ENCODE data around the gene EXOG.

EXOG gene

GRCh38 chr3:38469852-38470251, 26.3 kb upstream of the EXOG start:
- no peak overlapping the region for H3K27ac ChIP-seq
- no peak overlapping the region for H3K4me3 ChIP-seq

- no peak overlapping the region for H3K27ac ChIP-seq
- H3K4me3 ChIP-seq, result no peak overlapping the region
These were observed 24.8 kb upstream of the EXOG start for GRCh38 chr3:38471260-38471857.

DNA sequence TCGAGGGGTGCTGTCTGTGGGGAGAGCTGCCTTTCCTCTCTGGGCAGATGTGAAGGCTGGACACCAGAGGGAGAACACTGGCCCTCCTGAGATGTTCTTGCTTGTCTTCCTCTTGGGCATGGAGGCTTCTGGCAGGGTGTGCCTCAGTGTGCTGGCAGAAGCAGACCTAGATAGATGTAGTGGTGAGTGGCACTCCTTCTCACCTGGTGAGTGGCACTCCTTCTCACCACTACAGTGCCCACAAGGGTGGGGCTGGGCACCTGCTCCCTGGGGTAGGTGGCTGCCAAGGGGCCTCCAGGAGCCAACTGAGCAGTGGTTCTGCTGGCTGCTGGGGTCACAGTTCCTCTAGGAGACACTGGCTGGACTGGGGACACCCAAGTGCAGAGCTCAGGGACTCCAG, 23.8 kb upstream of the EXOG start:
- H3K27ac ChIP-seq, result no peak overlapping the region
- no peak overlapping the region for H3K4me3 ChIP-seq

- Histone ChIP-seq H3K4me3 (no peak overlapping the region), H3K27ac (no peak overlapping the region)
These were observed 22.9 kb upstream of the EXOG start for GRCh38 chr3:38473229-38473628.

DNA sequence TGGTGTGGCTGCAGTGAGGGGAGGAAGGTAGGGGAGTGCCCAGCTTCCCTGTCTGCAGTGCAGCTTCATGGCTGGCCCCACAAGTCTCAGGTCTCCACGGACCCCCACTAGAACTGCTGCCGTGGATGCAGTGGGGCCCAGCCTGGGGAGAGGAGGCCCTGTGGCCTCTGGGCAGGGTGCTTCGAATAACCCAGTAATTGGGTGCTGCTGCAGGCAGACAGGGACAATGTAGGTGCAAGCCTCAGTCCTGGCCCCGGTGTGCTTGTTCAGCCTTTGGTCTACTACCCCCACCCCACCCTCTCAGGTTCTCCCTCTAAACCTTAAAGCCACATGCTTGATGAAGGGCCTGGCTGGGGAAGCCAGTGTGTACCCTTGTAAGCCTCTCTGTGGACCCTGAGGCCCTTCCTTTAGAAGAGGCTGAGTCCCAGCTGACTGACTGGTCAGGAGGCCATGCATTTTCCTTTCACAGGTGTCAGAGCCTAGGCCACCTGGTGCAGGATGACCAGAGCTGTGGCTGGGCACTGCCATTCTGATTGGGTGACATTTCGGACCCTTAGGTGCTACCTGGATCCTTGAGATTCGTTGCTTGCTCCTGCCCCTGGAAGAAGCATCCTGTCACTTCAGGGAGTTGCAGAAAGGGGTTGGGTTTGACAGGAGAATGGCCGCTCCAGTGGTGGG, 21.1 kb upstream of the EXOG start:
- H3K27ac ChIP-seq, result no peak overlapping the region
- no peak overlapping the region for H3K4me3 ChIP-seq

- H3K4me3 ChIP-seq, result no peak overlapping the region
These were observed 20.4 kb upstream of the EXOG start for GRCh38 chr3:38475716-38476115.

DNA sequence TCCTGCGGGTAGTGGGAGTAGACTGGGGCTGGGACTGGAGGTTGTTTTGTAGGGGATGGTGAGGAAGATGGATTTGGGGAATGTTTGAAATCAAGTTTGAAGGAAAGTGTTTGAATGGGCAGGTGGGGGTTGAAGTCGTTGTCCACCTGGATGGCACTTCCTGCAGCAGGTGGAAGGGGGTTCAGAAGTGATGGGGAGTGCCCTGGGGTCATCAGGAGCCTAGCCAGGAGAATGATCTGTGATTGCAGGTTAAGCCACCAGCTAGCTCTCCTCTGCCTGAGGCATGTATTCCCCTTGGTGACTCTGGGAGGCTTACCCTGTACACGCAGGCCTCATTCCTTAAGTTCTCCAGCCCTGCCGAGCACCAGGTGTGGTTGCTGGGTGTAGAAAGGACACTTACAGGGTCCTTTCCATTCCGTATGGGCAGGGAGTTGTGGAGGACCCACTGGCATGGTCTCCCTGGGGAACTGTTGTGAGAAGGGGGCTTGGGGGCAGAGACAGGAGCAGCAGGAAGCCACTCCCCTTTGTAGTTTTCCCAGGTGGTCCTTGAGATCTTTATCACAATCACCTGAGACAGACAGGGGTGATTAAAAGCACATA, 19.9 kb upstream of the EXOG start:
- Histone ChIP-seq H3K4me3 (no peak overlapping the region), H3K27ac (no peak overlapping the region)

More at GRCh38 chr3:38475716-38476115, 20.4 kb upstream of the EXOG start:
- no peak overlapping the region for H3K27ac ChIP-seq

DNA sequence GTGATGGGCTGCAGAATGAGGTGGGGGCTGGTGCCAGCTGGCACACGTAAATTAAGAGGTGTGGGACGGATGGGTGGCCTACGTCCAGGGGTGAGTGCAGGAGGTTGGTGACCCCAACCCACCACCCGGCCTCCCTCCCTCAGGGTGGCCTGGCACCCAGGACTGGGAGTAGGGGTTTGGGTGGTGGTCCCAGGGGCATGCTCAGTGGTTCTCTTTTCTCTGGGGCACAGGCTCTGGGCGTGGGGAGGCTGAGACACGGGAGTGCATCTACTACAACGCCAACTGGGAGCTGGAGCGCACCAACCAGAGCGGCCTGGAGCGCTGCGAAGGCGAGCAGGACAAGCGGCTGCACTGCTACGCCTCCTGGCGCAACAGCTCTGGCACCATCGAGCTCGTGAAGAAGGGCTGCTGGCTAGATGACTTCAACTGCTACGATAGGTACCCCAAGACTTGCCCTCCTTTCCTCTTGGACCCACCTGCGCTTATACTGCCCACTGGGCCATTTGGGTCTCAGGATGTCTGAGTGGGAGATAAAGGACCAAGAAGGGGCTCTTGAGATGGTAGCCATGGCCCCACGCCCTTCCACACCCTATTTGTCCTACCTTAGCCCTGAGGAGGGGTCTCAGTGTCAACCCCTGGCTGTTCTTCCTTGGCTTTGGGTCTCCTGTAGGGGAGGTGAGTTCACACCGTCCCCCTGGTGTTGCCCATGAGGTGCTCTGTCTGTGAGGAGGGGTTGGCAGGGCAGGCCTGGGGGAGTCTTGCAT, 18.9 kb upstream of the EXOG start:
- Histone ChIP-seq H3K4me3 (no peak overlapping the region), H3K27ac (no peak overlapping the region)

GRCh38 chr3:38477839-38478450, 18.2 kb upstream of the EXOG start:
- no peak overlapping the region for H3K27ac ChIP-seq

DNA sequence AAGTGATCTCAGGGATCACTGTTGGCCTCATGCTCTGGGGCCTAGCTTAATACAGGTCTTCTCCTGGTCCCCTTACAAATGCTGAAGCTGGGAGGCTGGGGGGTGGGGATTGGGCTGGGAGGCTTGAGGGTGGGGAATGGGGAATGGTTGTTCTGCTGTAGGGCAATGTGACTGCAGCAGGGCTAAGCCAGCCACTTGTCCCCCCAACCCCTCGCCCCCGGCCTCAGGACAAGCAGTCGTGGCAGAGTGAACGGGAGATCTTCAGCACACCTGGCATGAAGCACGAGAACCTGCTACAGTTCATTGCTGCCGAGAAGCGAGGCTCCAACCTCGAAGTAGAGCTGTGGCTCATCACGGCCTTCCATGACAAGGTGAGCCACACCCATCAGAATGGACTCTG, 17.2 kb upstream of the EXOG start:
- H3K4me3 ChIP-seq, result no peak overlapping the region
- no peak overlapping the region for H3K27ac ChIP-seq

More at GRCh38 chr3:38477839-38478450, 18.2 kb upstream of the EXOG start:
- H3K4me3 ChIP-seq, result no peak overlapping the region

DNA sequence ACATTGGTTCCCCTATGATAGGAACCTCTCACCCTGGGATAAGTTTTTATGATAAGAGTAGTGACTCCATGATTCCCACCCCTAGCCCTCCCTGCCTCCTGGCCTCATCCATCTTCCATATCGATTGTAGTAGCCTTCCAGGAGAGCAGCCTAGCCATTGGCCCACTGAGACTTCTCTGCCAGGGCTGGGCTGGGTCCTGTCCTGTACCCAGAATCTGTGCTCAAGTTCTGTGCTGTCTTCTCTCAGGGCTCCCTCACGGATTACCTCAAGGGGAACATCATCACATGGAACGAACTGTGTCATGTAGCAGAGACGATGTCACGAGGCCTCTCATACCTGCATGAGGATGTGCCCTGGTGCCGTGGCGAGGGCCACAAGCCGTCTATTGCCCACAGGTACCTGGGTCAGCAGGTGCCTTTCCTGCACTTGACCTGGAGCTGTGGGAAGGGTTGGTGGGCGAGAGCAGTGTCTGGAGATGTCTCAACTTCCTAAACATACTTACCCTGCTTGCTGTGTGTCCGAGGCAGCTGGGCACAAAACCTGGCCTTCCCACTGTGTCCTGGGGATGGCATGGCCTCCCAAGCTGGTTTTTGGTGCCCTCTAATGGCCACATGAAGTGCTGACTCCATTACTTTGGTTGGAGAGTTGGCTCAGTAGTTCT, 16.6 kb upstream of the EXOG start:
- no peak overlapping the region for H3K27ac ChIP-seq
- no peak overlapping the region for H3K4me3 ChIP-seq

- H3K27ac ChIP-seq, result no peak overlapping the region
- H3K4me3 ChIP-seq, result no peak overlapping the region
These were observed 16.1 kb upstream of the EXOG start for GRCh38 chr3:38480093-38480445.

DNA sequence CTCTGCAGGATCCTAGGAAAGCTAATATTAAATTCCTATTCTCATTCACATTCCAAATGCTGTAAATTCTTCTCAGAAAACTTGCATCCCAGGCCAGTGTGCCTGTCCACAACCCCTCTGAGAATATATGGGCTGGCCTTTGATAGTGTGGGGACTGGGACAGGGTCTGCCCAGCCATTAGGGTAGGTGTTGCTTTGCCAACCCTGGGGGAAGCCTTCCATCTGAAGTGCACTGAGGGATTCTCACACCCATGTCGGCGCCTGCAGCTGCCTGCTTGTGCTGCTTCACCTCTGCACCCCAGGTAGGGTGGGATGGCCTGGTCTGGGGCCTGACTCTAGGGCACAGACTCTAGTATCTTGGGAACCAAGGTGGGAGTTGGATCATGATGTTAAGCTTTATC, 15.2 kb upstream of the EXOG start:
- no peak overlapping the region for H3K27ac ChIP-seq

GRCh38 chr3:38482951-38483350, 13.2 kb upstream of the EXOG start:
- H3K27ac ChIP-seq, result no peak overlapping the region
- H3K4me3 ChIP-seq, result no peak overlapping the region

More for the DNA sequence above, 15.2 kb upstream of the EXOG start:
- no peak overlapping the region for H3K4me3 ChIP-seq

DNA sequence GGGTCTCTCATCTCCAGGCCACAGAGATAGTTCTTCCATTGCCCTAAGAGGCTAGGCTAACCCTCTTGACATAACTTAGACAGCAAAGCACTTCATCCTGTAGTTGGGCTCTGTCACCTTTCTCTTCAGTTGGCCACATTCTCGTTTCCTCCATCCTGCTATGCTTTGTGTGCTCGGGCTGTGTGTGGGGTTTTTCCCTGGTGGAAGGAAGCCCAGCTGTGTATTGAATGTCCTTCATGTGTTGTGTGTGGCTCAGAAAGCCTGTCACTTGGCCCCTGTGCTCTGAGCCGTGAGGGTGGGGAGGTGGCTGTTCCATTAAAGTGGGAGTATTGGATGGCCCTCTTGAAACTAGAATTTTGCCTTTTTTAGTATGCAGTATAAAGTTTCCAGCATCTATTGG, 8.8 kb upstream of the EXOG start:
- H3K27ac ChIP-seq, result no peak overlapping the region
- H3K4me3 ChIP-seq, result no peak overlapping the region

- no peak overlapping the region for H3K4me3 ChIP-seq
- no peak overlapping the region for H3K27ac ChIP-seq
These were observed 7.2 kb upstream of the EXOG start for GRCh38 chr3:38488949-38489348.

DNA sequence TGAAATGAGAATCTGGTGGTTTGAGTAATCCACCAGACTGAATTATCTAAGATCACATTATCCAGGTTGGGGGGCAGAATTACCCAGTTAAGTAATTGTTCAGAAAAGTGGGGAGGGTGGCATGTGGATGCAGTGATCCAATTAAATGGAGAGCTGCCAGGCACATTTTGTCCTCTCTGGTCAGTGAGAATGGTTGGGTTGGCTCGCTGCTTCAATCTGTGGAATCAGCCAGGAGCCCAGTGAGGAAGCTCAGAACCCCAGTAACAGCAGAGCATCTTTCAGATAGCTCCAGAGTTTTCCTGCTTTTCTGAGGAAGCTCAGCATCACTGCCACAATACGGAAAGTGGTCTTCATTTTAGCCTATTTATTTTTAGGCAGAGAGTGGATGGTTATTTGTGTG, 6.4 kb upstream of the EXOG start:
- Histone ChIP-seq H3K4me3 (no peak overlapping the region), H3K27ac (no peak overlapping the region)

- no peak overlapping the region for H3K27ac ChIP-seq
- no peak overlapping the region for H3K4me3 ChIP-seq
These were observed 5.7 kb upstream of the EXOG start for GRCh38 chr3:38490281-38491030.

- H3K27ac ChIP-seq, result no peak overlapping the region
- H3K4me3 ChIP-seq, result no peak overlapping the region
These were observed 4.9 kb upstream of the EXOG start for GRCh38 chr3:38491215-38491614.
